NCI-H2107 (cell line): ENCODE data around the gene DISC1.
A peak's percentile ranks its signal among the peaks of the same experiment; 100 is the strongest.

Source experiments
- DNase-seq: peaks from one replicate; lab custom pipeline; 2025; lab: John Stamatoyannopoulos, UW

Gene DISC1

GRCh38 chr1:231856894-231857293 is 230.3 kb downstream of the DISC1 start:
- DNase-seq = no peak

GRCh38 chr1:231857609-231858135 is 231.1 kb downstream of the DISC1 start:
- DNase-seq = no peak

GRCh38 chr1:231860221-231861088 is 233.9 kb downstream of the DISC1 start:
- no peak for DNase-seq

GRCh38 chr1:231861541-231862481 is 235.2 kb downstream of the DISC1 start:
- DNase-seq = no peak

GRCh38 chr1:231862611-231863010 is 236.0 kb downstream of the DISC1 start:
- DNase-seq = no peak

GRCh38 chr1:231865331-231865730 is 238.7 kb downstream of the DISC1 start:
- DNase-seq = no peak

- peak; percentile 9 for DNase-seq
Observed at GRCh38 chr1:231866392-231867331, 240.1 kb downstream of the DISC1 start.

GRCh38 chr1:231867607-231868006 is 241.0 kb downstream of the DISC1 start:
- DNase-seq = no peak

GRCh38 chr1:231869364-231869763 is 242.8 kb downstream of the DISC1 start:
- DNase-seq = no peak

- no peak for DNase-seq
Observed at GRCh38 chr1:231871471-231871870, 244.9 kb downstream of the DISC1 start.

GRCh38 chr1:231871878-231872277 is 245.3 kb downstream of the DISC1 start:
- no peak for DNase-seq

GRCh38 chr1:231872461-231872910 is 245.9 kb downstream of the DISC1 start:
- DNase-seq = no peak

GRCh38 chr1:231878737-231879136 is 252.1 kb downstream of the DISC1 start:
- no peak for DNase-seq

GRCh38 chr1:231879296-231879695 is 252.7 kb downstream of the DISC1 start:
- no peak for DNase-seq

GRCh38 chr1:231882333-231882732 is 255.7 kb downstream of the DISC1 start:
- no peak for DNase-seq

GRCh38 chr1:231882790-231883189 is 256.2 kb downstream of the DISC1 start:
- DNase-seq = no peak

GRCh38 chr1:231883382-231883781 is 256.8 kb downstream of the DISC1 start:
- DNase-seq = no peak

- no peak for DNase-seq
Observed at GRCh38 chr1:231885209-231885854, 258.7 kb downstream of the DISC1 start.

- DNase-seq = no peak
Observed at GRCh38 chr1:231887166-231887565, 260.6 kb downstream of the DISC1 start.

GRCh38 chr1:231887866-231888265 is 261.3 kb downstream of the DISC1 start:
- no peak for DNase-seq

- no peak for DNase-seq
Observed at GRCh38 chr1:231890791-231891190, 264.2 kb downstream of the DISC1 start.
